ENCODE data around the gene ATXN7L1.
"Not testable (repeated sequence)": the region's sequence is repeated elsewhere in the genome, so short reads cannot be mapped to it uniquely, and the experiment has no call there.

The ATXN7L1 gene

GRCh38 chr7:105743351-105744090 is 132.9 kb downstream of the ATXN7L1 start:
- DNase-seq = no peak
- ATAC-seq = no peak

- DNase-seq = no peak
- no peak for ATAC-seq
Observed at GRCh38 chr7:105742787-105743186, 133.6 kb downstream of the ATXN7L1 start.

- ATAC-seq = no peak
- DNase-seq = no peak
Observed at GRCh38 chr7:105741982-105742381, 134.4 kb downstream of the ATXN7L1 start.

GRCh38 chr7:105738133-105738532 is 138.3 kb downstream of the ATXN7L1 start:
- no peak for DNase-seq
- no peak for ATAC-seq

- no peak for DNase-seq
- no peak for ATAC-seq
Observed at GRCh38 chr7:105734233-105734632, 142.2 kb downstream of the ATXN7L1 start.

- ATAC-seq = no peak
- DNase-seq = no peak
Observed at GRCh38 chr7:105731042-105731441, 145.4 kb downstream of the ATXN7L1 start.

- ATAC-seq = no peak
- no peak for DNase-seq
Observed at GRCh38 chr7:105728028-105728427, 148.4 kb downstream of the ATXN7L1 start.

GRCh38 chr7:105724688-105725087 is 151.7 kb downstream of the ATXN7L1 start:
- ATAC-seq = no peak
- DNase-seq = no peak

- ATAC-seq (no peak), DNase-seq (no peak)
Observed at GRCh38 chr7:105723572-105723971, 152.8 kb downstream of the ATXN7L1 start.

- DNase-seq = no peak
- no peak for ATAC-seq
Observed at GRCh38 chr7:105721571-105722104, 154.8 kb downstream of the ATXN7L1 start.

GRCh38 chr7:105719919-105720318 is 156.5 kb downstream of the ATXN7L1 start:
- no peak for ATAC-seq

GRCh38 chr7:105719395-105719794 is 157.0 kb downstream of the ATXN7L1 start:
- no peak for ATAC-seq

More at GRCh38 chr7:105719919-105720318, 156.5 kb downstream of the ATXN7L1 start:
- no peak for DNase-seq

GRCh38 chr7:105718511-105718925 is 157.9 kb downstream of the ATXN7L1 start:
- DNase-seq (no peak), ATAC-seq (no peak)

More at GRCh38 chr7:105719395-105719794, 157.0 kb downstream of the ATXN7L1 start:
- DNase-seq = no peak

- peak; percentile 73 for ATAC-seq
Observed at GRCh38 chr7:105715528-105715927, 160.9 kb downstream of the ATXN7L1 start.

GRCh38 chr7:105713488-105714465 is 162.6 kb downstream of the ATXN7L1 start:
- no peak for DNase-seq
- ATAC-seq = peak; percentile 50

More at GRCh38 chr7:105715528-105715927, 160.9 kb downstream of the ATXN7L1 start:
- DNase-seq = no peak

- ATAC-seq (no peak), DNase-seq (no peak)
Observed at GRCh38 chr7:105712877-105713276, 163.5 kb downstream of the ATXN7L1 start.

GRCh38 chr7:105711726-105712402 is 164.5 kb downstream of the ATXN7L1 start:
- no peak for ATAC-seq
- DNase-seq = no peak

GRCh38 chr7:105710720-105711119 is 165.7 kb downstream of the ATXN7L1 start:
- ATAC-seq, DNase-seq: not testable (repeated sequence)

GRCh38 chr7:105708763-105709080 is 167.7 kb downstream of the ATXN7L1 start:
- no peak for DNase-seq
- no peak for ATAC-seq

- ATAC-seq (no peak), DNase-seq (no peak)
Observed at GRCh38 chr7:105707967-105708762, 168.2 kb downstream of the ATXN7L1 start.

- no peak for DNase-seq
- no peak for ATAC-seq
Observed at GRCh38 chr7:105707381-105707780, 169.0 kb downstream of the ATXN7L1 start.
